Measurements from ENCODE around the gene DCDC2B.

DNA sequence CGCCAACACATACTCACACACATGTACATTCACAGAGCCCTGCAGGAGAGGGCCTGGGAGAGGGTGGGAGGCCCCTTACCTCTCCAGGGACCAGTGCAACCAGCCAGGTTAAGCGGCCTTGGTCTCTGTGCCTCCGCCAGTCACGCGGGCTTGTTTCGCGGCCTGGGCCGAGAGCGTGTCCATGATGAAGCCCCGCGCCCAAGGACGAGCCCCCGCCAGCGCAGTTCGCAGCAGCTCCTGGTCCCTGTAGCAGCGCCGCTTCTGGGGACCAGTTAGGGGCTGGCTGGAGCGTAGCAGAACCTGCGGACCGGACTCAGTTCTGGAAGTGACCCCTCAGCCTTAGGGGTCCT is 30.9 kb downstream of the DCDC2B start:
- TF ChIP-seq, protein P1, sequence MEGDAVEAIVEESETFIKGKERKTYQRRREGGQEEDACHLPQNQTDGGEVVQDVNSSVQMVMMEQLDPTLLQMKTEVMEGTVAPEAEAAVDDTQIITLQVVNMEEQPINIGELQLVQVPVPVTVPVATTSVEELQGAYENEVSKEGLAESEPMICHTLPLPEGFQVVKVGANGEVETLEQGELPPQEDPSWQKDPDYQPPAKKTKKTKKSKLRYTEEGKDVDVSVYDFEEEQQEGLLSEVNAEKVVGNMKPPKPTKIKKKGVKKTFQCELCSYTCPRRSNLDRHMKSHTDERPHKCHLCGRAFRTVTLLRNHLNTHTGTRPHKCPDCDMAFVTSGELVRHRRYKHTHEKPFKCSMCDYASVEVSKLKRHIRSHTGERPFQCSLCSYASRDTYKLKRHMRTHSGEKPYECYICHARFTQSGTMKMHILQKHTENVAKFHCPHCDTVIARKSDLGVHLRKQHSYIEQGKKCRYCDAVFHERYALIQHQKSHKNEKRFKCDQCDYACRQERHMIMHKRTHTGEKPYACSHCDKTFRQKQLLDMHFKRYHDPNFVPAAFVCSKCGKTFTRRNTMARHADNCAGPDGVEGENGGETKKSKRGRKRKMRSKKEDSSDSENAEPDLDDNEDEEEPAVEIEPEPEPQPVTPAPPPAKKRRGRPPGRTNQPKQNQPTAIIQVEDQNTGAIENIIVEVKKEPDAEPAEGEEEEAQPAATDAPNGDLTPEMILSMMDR (conservative IDR thresholded peaks at IDR 0.05; ENCODE audit: low read length), result no peak
- TF ChIP-seq EZH2phosphoT487 (IDR thresholded peaks at IDR 0.05; ENCODE audit: borderline replicate concordance, low read depth, low read length), result no peak
